Measurements from ENCODE around the gene TAGLN3. TPM values are rescaled to one million over a fixed set of nuclear protein-coding genes. Genes with fewer than 3 reads are reported as not detected.

TAGLN3 gene
- total RNA-seq = under 1 TPM in 1 of 4 donors, not detected in 3; 0.65 TPM

DNA sequence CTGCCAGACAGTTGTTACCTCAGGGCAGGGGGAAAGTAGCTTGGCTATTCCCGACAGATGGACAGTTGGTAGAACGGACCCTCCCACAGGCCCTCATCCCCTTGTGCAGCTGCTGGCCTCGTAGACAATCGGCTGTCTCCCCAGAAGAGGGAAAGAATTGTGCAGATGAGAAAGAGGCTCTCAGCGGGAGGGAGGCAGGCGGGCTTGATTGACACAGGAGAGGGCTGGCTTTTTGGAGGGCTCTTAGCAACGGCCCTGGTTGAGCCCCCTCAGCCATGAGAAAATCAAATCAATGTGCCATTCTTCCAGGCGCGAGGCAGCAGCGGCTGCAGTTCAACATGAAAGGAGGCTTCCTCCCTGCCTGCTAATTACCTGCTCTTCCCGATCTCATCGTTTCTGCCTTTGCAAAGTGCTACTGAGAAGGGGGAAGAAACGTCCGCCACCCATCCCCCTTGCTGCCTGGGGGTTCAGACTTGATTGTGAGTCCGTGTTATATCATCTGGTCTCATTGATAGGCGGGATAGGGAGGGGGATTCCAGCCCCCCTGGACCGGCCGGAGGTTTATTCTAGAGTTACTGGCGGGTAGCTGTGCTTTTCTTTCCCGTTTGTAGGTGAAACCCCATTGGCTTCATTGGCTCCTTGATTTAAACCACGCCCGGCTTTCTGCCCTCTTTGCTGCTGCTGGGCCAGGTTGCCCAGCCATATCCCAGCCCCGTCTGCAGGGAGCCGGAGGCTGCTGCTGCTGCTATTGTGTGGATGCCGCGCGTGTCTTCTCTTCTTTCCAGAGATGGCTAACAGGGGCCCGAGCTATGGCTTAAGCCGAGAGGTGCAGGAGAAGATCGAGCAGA lies at the start of gene TAGLN3:
Gene TAGLN3 (plus strand): TSS at position 287 of the 848 bp plus-strand sequence. CDS start 501 bp downstream, at position 788.
- DNase-seq (ENCODE audit: low spot score) (no peak), ATAC-seq (ENCODE audit: low FRiP score) (peak; percentile 39)
- TF ChIP-seq, protein P1, sequence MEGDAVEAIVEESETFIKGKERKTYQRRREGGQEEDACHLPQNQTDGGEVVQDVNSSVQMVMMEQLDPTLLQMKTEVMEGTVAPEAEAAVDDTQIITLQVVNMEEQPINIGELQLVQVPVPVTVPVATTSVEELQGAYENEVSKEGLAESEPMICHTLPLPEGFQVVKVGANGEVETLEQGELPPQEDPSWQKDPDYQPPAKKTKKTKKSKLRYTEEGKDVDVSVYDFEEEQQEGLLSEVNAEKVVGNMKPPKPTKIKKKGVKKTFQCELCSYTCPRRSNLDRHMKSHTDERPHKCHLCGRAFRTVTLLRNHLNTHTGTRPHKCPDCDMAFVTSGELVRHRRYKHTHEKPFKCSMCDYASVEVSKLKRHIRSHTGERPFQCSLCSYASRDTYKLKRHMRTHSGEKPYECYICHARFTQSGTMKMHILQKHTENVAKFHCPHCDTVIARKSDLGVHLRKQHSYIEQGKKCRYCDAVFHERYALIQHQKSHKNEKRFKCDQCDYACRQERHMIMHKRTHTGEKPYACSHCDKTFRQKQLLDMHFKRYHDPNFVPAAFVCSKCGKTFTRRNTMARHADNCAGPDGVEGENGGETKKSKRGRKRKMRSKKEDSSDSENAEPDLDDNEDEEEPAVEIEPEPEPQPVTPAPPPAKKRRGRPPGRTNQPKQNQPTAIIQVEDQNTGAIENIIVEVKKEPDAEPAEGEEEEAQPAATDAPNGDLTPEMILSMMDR (IDR thresholded peaks at IDR 0.05) = no peak

DNA sequence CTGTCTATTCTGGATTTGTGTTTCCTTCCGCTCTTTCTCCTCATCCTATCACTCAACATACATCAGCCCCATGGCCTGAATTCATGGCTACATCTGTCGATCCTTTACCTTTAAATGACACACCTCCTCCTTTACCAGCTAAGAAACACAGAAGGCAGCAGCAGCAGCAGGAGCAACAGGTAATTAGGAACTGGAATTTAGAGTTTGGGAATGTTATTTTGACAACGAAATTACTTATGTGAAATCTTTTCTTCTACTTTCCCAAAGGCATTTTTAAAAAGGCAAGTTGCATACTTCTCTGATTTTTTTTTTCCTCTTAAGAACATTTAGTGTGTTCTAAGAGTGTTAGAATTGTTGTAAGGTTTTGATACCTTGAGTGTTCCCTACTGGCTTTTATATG lies 49.0 kb upstream of the TAGLN3 start:
- no peak for ATAC-seq (ENCODE audit: low FRiP score)
- no peak for DNase-seq (ENCODE audit: low spot score)
- TF ChIP-seq, protein P1 (IDR thresholded peaks at IDR 0.05) = no peak

DNA sequence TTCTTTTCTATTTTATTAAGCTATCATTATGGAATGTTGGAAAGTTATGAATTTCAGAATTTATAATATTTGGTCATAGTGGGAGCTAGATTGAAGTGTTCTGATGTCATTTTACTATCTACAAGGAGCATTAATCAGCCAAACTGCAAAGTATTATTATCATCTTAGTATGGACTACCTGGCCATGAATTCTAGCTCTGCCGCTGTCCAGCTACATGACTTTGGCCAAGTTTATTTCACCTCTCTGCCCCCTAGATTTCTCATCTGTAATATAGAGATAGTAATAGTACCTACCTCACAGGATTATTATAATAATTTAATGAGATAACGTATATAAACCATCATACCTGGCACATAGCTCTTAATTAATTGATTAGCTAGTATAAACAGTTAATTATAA lies 47.7 kb upstream of the TAGLN3 start:
- DNase-seq (ENCODE audit: low spot score) (no peak), ATAC-seq (ENCODE audit: low FRiP score) (no peak)
- TF ChIP-seq, protein P1 (IDR thresholded peaks at IDR 0.05) = no peak

DNA sequence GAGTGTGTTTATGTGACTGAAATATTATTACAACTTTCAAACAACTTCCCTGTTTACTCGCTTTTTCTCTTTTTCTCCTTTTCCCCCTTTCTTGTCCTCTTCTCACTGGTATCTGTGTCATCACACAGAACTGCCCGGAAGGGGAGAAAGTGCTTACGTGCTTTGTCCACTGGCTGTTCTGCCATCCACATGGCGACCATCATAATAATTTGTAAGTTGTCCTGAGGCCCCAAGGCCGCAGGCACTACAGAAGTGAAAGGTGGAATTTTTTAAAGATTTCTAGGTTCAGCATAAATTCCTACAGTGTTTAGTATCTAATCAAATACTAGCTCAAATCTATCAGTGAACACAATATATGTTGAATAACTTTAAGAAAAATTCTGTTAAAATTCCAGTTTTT lies 46.6 kb upstream of the TAGLN3 start:
- TF ChIP-seq, protein P1 (IDR thresholded peaks at IDR 0.05) = no peak
- ATAC-seq (ENCODE audit: low FRiP score) (no peak), DNase-seq (ENCODE audit: low spot score) (no peak)

DNA sequence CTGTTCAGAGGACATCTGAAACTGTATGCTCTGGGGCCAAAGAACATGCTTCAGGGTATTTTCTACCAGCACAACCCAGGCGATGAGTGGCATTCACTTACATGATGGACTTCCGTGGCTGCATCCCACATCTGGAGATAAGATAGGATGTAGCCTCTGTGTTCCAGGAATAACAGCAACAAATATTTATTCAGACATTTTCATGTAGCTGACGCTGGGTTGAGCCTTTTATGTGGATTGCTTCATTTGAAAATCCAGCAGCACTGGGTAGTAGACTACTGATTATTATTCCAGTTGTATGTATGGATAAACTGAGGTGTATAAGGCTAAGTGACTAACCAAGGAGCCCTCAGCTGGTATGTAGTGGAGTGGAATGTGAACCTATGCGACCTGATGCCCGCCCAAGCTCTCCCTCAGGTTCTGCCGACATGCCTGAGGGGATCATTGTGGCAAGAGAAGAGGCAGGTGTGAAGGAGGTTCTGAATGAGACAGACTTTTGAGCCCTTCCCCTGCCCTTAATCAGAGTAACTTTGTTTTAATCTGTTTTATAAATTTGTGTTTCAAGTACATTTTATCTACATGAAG lies 45.8 kb upstream of the TAGLN3 start:
- no peak for DNase-seq (ENCODE audit: low spot score)
- no peak for ATAC-seq (ENCODE audit: low FRiP score)
- TF ChIP-seq, protein P1 (IDR thresholded peaks at IDR 0.05) = no peak

DNA sequence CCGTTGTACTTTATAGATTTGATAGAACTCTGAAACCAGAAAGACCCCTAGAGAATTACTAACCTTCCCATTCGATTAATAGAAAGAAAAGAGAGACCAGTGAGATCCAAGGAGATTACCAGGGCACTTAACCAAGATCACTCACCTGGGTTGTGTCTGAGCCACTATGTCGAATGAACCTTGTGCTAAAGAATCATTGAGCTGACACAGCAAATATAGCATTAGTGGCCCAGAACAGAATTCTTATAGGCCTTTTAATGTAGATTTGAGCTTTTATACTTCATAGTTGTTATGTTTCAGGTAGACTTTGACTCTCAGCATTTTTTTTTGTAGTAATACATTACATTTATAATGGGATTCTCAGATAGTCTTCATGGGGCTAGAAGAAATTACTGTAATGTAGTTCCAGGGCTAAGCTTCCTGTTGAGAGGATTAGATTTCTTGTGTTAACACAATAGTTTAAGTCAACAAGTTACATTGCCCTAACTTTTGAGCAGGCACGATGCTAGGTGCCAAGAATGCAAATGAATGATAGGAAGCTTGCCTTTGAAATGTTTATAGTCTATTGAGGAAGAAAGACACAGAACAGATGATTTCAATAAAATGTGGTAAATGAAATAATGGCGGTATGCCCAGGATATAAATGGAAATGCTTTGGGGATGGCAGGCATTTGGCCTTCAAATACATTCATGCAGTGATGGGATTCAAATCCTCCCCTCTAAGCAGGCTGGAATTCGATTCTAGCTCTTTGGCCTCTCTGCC lies 44.3 kb upstream of the TAGLN3 start:
- no peak for DNase-seq (ENCODE audit: low spot score)
- TF ChIP-seq, protein P1 (IDR thresholded peaks at IDR 0.05) = no peak
- no peak for ATAC-seq (ENCODE audit: low FRiP score)

Measured in omental fat pad (tissue), 4 donors.